HepG2 (cell line): Measurements from ENCODE around the gene GLCE. TPM values are rescaled to one million over a fixed set of nuclear protein-coding genes. Genes with fewer than 3 reads are reported as not detected.

Experiments used
- ARID2 ChIP-seq: sonication (generic); formaldehyde crosslinking; IDR thresholded peaks from 2 replicates; pipeline ENCODE4 v1.8.1; 2022; ENCODE audit warnings: mild to moderate bottlenecking, missing genetic modification reagents, borderline replicate concordance
- CBX1 ChIP-seq: IDR thresholded peaks from one replicate; pipeline ENCODE4 v1.6.1; 2016; ENCODE audit warnings: antibody characterized with exemption, low read depth
- MIXL1 ChIP-seq: IDR thresholded peaks from 2 replicates; pipeline ENCODE4 v1.6.1; 2016
- PHF20 ChIP-seq: sonication (generic); formaldehyde crosslinking; IDR thresholded peaks from 2 replicates; pipeline ENCODE4 v1.5.0; 2020; ENCODE audit warnings: mild to moderate bottlenecking, missing genetic modification reagents
- RBAK ChIP-seq: sonication (generic); formaldehyde crosslinking; IDR thresholded peaks from 2 replicates; pipeline ENCODE4 v1.5.1; 2020; ENCODE audit warnings: mild to moderate bottlenecking, missing genetic modification reagents
- TAF15 ChIP-seq: fragments of 200-400 bp; formaldehyde crosslinking; IDR thresholded peaks from one replicate; pipeline ENCODE4 v1.6.1; 2018; ENCODE audit warnings: mild to moderate bottlenecking, low read depth, low read length; ENCODE audit not compliant: poor library complexity, severe bottlenecking
- ZNF232 ChIP-seq: sonication (generic); formaldehyde crosslinking; IDR thresholded peaks from 2 replicates; pipeline ENCODE4 v1.4.0; 2020; ENCODE audit warnings: missing genetic modification reagents, borderline replicate concordance
- ZNF296 ChIP-seq: sonication (generic); formaldehyde crosslinking; conservative IDR thresholded peaks from 2 replicates; pipeline ENCODE4 v1.5.0; 2020; ENCODE audit warnings: mild to moderate bottlenecking, missing genetic modification reagents
- ZNF569 ChIP-seq: sonication (generic); formaldehyde crosslinking; IDR thresholded peaks from 2 replicates; pipeline ENCODE4 v1.5.0; 2020; ENCODE audit warnings: mild to moderate bottlenecking, missing genetic modification reagents, moderate library complexity, borderline replicate concordance
- polyA plus RNA-seq, 8 experiments: library from polyadenylated mRNA; depleted of rRNA in 3 of 8; stranded (reverse) in 7 of 8; unstranded in 1 of 8; fragments of >200 nt; fragmentation: Illumina TruSeq in 4 of 8; extraction: Trizol in 4 of 8; gene quantifications; 2 replicates each; pipeline versions ENCODE4 v1.2.1 to v1.2.3, GENCODE V29; 2011 to 2016; ENCODE audit warnings: low read depth in 4 of 8, missing spikeins in 1 of 8, mixed read lengths in 1 of 8; ENCODE audit not compliant: insufficient read depth in 1 of 8
- total RNA-seq, 5 experiments: library from RNA; depleted of rRNA; stranded (reverse); fragments of >200 nt; fragmentation: Illumina TruSeq; extraction: Trizol; gene quantifications; 2 replicates each; pipeline ENCODE4 v1.2.3, GENCODE V29; 2016; ENCODE audit warnings: low read depth in 1 of 5
- TF ChIP-seq, protein P1 (sequence below): sonication (generic); formaldehyde crosslinking; IDR thresholded peaks from 2 replicates; pipeline ENCODE4 v1.5.1; 2020; ENCODE audit warnings: mild to moderate bottlenecking, missing genetic modification reagents, moderate library complexity
- TF ChIP-seq, protein P2 (sequence below): sonication (generic); formaldehyde crosslinking; IDR thresholded peaks from 2 replicates; pipeline ENCODE4 v1.5.0; 2020; ENCODE audit warnings: missing genetic modification reagents, mild to moderate bottlenecking, borderline replicate concordance
- TF ChIP-seq, protein P3 (sequence below): sonication (generic); formaldehyde crosslinking; IDR thresholded peaks from 2 replicates; pipeline ENCODE4 v1.5.0; 2020; ENCODE audit warnings: missing genetic modification reagents
- TF ChIP-seq, protein P4 (sequence below): sonication (generic); formaldehyde crosslinking; IDR thresholded peaks from 2 replicates; pipeline ENCODE4 v1.4.0; 2020; ENCODE audit warnings: missing genetic modification reagents, low read depth, mild to moderate bottlenecking, borderline replicate concordance
- TF ChIP-seq, protein P5 (sequence below): sonication (generic); formaldehyde crosslinking; IDR thresholded peaks from 2 replicates; pipeline ENCODE4 v1.4.0; 2020; ENCODE audit warnings: mild to moderate bottlenecking, missing genetic modification reagents
- TF ChIP-seq, protein P6 (sequence below): sonication (generic); formaldehyde crosslinking; IDR thresholded peaks from 2 replicates; pipeline ENCODE4 v1.4.0; 2020; ENCODE audit warnings: missing genetic modification reagents, borderline replicate concordance
- TF ChIP-seq, protein P7 (sequence below): sonication (generic); formaldehyde crosslinking; IDR thresholded peaks from 2 replicates; pipeline ENCODE4 v1.4.0; 2020; ENCODE audit warnings: missing genetic modification reagents

The GLCE gene
- total and polyA plus RNA-seq, 2 of the 13 experiments (the other 11 are each of a cell fraction or from before 2014, with no cell fraction given) = 12.9 to 23.4 TPM

DNA sequence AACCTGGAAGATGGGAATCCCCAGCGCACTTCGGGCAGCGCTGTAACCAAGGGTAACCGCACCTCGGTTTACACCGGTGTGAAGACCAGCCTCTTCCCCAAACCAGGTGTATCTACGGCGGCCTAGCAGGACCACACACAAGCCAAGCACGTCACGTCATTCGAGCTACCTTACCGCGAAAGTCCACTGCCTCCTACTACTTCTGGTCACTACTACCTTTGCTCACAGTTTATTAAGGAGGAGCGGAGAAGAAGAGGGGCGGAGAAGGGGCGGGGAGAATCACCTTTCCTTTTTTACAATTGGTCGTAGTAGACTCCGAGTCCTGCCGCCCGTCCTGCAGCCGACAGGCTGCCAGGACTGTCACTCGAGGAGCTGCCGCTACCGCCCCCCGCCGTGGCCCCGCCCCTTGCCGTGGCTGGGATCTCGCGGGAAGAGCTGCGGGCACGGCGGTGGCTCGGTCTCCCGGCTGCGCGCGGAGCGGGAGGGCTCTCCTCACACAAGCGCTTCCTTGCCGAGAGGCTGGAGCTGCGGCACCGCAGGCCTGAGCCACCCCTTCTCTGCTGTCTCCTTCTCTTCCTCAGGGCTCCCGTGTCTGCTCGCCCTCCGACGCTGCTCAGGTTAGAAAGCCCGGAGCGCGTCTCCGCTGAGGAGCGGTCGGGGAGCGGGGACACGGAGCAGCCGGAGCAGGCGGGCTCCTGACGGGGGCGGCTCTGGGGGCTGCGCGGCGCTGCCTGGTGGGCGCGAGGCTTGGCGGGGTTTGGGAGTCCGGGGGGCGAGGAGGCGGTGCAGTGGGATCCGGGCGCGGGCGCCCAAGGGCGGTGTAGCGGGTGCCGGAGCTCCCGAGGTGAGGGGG, at the start of gene GLCE (continued):
- TF ChIP-seq, protein P1, sequence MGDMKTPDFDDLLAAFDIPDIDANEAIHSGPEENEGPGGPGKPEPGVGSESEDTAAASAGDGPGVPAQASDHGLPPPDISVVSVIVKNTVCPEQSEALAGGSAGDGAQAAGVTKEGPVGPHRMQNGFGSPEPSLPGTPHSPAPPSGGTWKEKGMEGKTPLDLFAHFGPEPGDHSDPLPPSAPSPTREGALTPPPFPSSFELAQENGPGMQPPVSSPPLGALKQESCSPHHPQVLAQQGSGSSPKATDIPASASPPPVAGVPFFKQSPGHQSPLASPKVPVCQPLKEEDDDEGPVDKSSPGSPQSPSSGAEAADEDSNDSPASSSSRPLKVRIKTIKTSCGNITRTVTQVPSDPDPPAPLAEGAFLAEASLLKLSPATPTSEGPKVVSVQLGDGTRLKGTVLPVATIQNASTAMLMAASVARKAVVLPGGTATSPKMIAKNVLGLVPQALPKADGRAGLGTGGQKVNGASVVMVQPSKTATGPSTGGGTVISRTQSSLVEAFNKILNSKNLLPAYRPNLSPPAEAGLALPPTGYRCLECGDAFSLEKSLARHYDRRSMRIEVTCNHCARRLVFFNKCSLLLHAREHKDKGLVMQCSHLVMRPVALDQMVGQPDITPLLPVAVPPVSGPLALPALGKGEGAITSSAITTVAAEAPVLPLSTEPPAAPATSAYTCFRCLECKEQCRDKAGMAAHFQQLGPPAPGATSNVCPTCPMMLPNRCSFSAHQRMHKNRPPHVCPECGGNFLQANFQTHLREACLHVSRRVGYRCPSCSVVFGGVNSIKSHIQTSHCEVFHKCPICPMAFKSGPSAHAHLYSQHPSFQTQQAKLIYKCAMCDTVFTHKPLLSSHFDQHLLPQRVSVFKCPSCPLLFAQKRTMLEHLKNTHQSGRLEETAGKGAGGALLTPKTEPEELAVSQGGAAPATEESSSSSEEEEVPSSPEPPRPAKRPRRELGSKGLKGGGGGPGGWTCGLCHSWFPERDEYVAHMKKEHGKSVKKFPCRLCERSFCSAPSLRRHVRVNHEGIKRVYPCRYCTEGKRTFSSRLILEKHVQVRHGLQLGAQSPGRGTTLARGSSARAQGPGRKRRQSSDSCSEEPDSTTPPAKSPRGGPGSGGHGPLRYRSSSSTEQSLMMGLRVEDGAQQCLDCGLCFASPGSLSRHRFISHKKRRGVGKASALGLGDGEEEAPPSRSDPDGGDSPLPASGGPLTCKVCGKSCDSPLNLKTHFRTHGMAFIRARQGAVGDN (CRISPR knock-in tag) = peak; percentile 83
- no peak for TF ChIP-seq RBAK
- TF ChIP-seq, protein P2, sequence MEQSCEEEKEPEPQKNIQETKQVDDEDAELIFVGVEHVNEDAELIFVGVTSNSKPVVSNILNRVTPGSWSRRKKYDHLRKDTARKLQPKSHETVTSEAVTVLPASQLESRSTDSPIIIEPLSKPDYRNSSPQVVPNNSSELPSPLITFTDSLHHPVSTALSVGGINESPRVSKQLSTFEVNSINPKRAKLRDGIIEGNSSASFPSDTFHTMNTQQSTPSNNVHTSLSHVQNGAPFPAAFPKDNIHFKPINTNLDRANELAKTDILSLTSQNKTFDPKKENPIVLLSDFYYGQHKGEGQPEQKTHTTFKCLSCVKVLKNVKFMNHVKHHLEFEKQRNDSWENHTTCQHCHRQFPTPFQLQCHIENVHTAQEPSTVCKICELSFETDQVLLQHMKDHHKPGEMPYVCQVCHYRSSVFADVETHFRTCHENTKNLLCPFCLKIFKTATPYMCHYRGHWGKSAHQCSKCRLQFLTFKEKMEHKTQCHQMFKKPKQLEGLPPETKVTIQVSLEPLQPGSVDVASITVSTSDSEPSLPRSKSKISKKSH (CRISPR knock-in tag) = 0 out of 2 replicates have a peak, but pooled peaks have one; percentile 35
- TF ChIP-seq, protein P3, sequence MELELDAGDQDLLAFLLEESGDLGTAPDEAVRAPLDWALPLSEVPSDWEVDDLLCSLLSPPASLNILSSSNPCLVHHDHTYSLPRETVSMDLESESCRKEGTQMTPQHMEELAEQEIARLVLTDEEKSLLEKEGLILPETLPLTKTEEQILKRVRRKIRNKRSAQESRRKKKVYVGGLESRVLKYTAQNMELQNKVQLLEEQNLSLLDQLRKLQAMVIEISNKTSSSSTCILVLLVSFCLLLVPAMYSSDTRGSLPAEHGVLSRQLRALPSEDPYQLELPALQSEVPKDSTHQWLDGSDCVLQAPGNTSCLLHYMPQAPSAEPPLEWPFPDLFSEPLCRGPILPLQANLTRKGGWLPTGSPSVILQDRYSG = no peak
- peak; percentile 43; the same call in 1 of the 2 replicates for TF ChIP-seq ZNF232 (CRISPR knock-in tag)
- TF ChIP-seq, protein P4, sequence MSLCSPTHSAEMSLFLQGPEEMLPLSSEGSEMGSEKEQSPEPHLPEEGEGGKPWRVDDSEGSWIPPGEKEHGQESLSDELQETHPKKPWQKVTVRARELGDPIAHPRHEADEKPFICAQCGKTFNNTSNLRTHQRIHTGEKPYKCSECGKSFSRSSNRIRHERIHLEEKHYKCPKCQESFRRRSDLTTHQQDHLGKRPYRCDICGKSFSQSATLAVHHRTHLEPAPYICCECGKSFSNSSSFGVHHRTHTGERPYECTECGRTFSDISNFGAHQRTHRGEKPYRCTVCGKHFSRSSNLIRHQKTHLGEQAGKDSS = no peak
- TF ChIP-seq ZNF569 = no peak
- TF ChIP-seq, protein P5, sequence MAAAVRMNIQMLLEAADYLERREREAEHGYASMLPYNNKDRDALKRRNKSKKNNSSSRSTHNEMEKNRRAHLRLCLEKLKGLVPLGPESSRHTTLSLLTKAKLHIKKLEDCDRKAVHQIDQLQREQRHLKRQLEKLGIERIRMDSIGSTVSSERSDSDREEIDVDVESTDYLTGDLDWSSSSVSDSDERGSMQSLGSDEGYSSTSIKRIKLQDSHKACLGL = peak; percentile 56; the same call in 1 of the 2 replicates
- TF ChIP-seq, protein P6, sequence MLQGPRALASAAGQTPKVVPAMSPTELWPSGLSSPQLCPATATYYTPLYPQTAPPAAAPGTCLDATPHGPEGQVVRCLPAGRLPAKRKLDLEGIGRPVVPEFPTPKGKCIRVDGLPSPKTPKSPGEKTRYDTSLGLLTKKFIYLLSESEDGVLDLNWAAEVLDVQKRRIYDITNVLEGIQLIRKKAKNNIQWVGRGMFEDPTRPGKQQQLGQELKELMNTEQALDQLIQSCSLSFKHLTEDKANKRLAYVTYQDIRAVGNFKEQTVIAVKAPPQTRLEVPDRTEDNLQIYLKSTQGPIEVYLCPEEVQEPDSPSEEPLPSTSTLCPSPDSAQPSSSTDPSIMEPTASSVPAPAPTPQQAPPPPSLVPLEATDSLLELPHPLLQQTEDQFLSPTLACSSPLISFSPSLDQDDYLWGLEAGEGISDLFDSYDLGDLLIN (CRISPR knock-in tag) = 0 out of 2 replicates have a peak, but pooled peaks have one; percentile 43
- no peak for TF ChIP-seq MIXL1 (CRISPR knock-in tag)
- TF ChIP-seq ARID2 = no peak
- no peak for TF ChIP-seq TAF15
- TF ChIP-seq ZNF296 (CRISPR knock-in tag) = no peak
- peak; percentile 38; the same call in 1 of the 2 replicates for TF ChIP-seq PHF20 (CRISPR knock-in tag)
- TF ChIP-seq, protein P7, sequence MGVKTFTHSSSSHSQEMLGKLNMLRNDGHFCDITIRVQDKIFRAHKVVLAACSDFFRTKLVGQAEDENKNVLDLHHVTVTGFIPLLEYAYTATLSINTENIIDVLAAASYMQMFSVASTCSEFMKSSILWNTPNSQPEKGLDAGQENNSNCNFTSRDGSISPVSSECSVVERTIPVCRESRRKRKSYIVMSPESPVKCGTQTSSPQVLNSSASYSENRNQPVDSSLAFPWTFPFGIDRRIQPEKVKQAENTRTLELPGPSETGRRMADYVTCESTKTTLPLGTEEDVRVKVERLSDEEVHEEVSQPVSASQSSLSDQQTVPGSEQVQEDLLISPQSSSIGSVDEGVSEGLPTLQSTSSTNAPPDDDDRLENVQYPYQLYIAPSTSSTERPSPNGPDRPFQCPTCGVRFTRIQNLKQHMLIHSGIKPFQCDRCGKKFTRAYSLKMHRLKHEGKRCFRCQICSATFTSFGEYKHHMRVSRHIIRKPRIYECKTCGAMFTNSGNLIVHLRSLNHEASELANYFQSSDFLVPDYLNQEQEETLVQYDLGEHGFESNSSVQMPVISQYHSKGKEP = no peak
- TF ChIP-seq CBX1 = peak; percentile 72
